Measurements from ENCODE around the gene GLI3. TPM values are rescaled to one million over a fixed set of nuclear protein-coding genes. Genes with fewer than 3 reads are reported as not detected.
"Not testable (repeated sequence)": the region's sequence is repeated elsewhere in the genome, so short reads cannot be mapped to it uniquely, and the experiment has no call there.

Gene GLI3
- total RNA-seq, 1 donor from 2014 or later = 9.0 TPM

GRCh38 chr7:42210333-42210732, 26.7 kb downstream of the GLI3 start:
- no peak for DNase-seq (ENCODE audit: low spot score, unreplicated experiment)
- H3K36me3 Mint-ChIP-seq (ENCODE audit: insufficient read depth) = no peaks in the 10 kb centered on the region
- H3K9me3 Mint-ChIP-seq (ENCODE audit: low read depth) = no peaks in the 10 kb centered on the region
- H3K4me1 Mint-ChIP-seq (ENCODE audit: low read depth) = peaks cover under 1% of the 10 kb centered on the region
- no peak overlapping the region for H3K4me3 Mint-ChIP-seq (ENCODE audit: low read depth)
- peaks cover 13% of the 10 kb centered on the region for H3K27me3 Mint-ChIP-seq
- no peak for TF ChIP-seq CTCF (IDR thresholded peaks at IDR 0.05; ENCODE audit: unreplicated experiment)
- H3K27ac Mint-ChIP-seq = no peak overlapping the region

- H3K27ac Mint-ChIP-seq; H3K27me3 Mint-ChIP-seq; H3K36me3 Mint-ChIP-seq (ENCODE audit: insufficient read depth); H3K4me3 Mint-ChIP-seq (ENCODE audit: low read depth); DNase-seq (ENCODE audit: low spot score, unreplicated experiment); H3K4me1 Mint-ChIP-seq (ENCODE audit: low read depth); H3K9me3 Mint-ChIP-seq (ENCODE audit: low read depth): not testable (repeated sequence)
These were observed 27.9 kb downstream of the GLI3 start for GRCh38 chr7:42209085-42209484.

- Mint-ChIP-seq H3K27me3 (peaks cover 7% of the 10 kb centered on the region), H3K36me3 (ENCODE audit: insufficient read depth) (peaks cover 3% of the 10 kb centered on the region), H3K9me3 (ENCODE audit: low read depth) (peaks cover 5% of the 10 kb centered on the region), H3K27ac (no peak overlapping the region), H3K4me3 (ENCODE audit: low read depth) (no peak overlapping the region), H3K4me1 (ENCODE audit: low read depth) (peaks cover 3% of the 10 kb centered on the region)
- TF ChIP-seq CTCF (IDR thresholded peaks at IDR 0.05; ENCODE audit: unreplicated experiment) = no peak
- no peak for DNase-seq (ENCODE audit: low spot score, unreplicated experiment)
These were observed 28.4 kb downstream of the GLI3 start for GRCh38 chr7:42208572-42208971.

- H3K4me3 Mint-ChIP-seq (ENCODE audit: low read depth) = no peak overlapping the region
- no peak for TF ChIP-seq CTCF (IDR thresholded peaks at IDR 0.05; ENCODE audit: unreplicated experiment)
- peaks cover 3% of the 10 kb centered on the region for H3K4me1 Mint-ChIP-seq (ENCODE audit: low read depth)
- peaks cover 3% of the 10 kb centered on the region for H3K27me3 Mint-ChIP-seq
- peaks cover 3% of the 10 kb centered on the region for H3K36me3 Mint-ChIP-seq (ENCODE audit: insufficient read depth)
- no peak for DNase-seq (ENCODE audit: low spot score, unreplicated experiment)
- H3K9me3 Mint-ChIP-seq (ENCODE audit: low read depth) = peaks cover 5% of the 10 kb centered on the region
- no peak overlapping the region for H3K27ac Mint-ChIP-seq
These were observed 29.6 kb downstream of the GLI3 start for GRCh38 chr7:42207420-42207819.

DNA sequence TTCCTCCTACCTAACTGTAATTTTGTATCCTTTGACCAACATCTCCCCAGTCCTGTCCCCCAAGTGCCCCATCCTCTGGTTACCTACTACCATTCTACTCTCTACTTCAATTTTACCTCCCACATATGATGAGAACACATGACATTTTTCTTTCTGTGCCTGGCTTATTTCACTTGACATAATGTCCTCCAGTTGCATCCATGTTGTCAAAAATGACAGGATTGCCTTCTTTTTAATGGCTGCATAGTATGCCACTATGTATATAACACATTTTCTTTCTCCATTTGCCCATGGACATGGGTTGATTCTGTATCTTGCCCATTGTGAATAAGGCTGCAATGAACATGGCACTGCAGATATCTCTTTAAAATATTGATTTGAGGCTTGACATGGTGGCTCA, 33.7 kb downstream of the GLI3 start:
- no peak for TF ChIP-seq CTCF (IDR thresholded peaks at IDR 0.05; ENCODE audit: unreplicated experiment)
- Mint-ChIP-seq H3K27me3 (peaks cover 10% of the 10 kb centered on the region), H3K9me3 (ENCODE audit: low read depth) (peaks cover 5% of the 10 kb centered on the region), H3K4me3 (ENCODE audit: low read depth) (no peak overlapping the region), H3K27ac (no peak overlapping the region), H3K4me1 (ENCODE audit: low read depth) (peaks cover 3% of the 10 kb centered on the region), H3K36me3 (ENCODE audit: insufficient read depth) (peaks cover 3% of the 10 kb centered on the region)
- no peak for DNase-seq (ENCODE audit: low spot score, unreplicated experiment)

GRCh38 chr7:42202601-42203000, 34.4 kb downstream of the GLI3 start:
- no peak for TF ChIP-seq CTCF (IDR thresholded peaks at IDR 0.05; ENCODE audit: unreplicated experiment)
- no peak for DNase-seq (ENCODE audit: low spot score, unreplicated experiment)
- H3K27me3 Mint-ChIP-seq = peaks cover 10% of the 10 kb centered on the region
- H3K36me3 Mint-ChIP-seq (ENCODE audit: insufficient read depth) = peaks cover 3% of the 10 kb centered on the region
- H3K9me3 Mint-ChIP-seq (ENCODE audit: low read depth) = peaks cover 5% of the 10 kb centered on the region
- H3K4me3 Mint-ChIP-seq (ENCODE audit: low read depth) = no peak overlapping the region
- peaks cover 3% of the 10 kb centered on the region for H3K4me1 Mint-ChIP-seq (ENCODE audit: low read depth)
- no peak overlapping the region for H3K27ac Mint-ChIP-seq
